Neural progenitor cell (in vitro differentiated cells): ENCODE measurements around the gene DHX29. TPM values are rescaled to one million over a fixed set of nuclear protein-coding genes. Genes with fewer than 3 reads are reported as not detected.

Source experiments
- DNase-seq: peaks from one replicate; pipeline ENCODE4 v3.0.0-alpha.2; 2016; ENCODE audit warnings: low spot score
- H2AFZ ChIP-seq: fragments of 200-600 bp; sonication (generic); replicated peaks from 2 replicates; pipeline ENCODE4 v1.6.1; 2016; ENCODE audit warnings: antibody characterized with exemption
- H3F3A ChIP-seq: fragments of 200-600 bp; sonication (generic); 2 replicates; pipeline ENCODE4 v1.6.1; 2016; ENCODE audit warnings: antibody characterized with exemption, low read depth
- H3K27ac ChIP-seq: fragments of 200-600 bp; sonication (generic); 2 replicates; pipeline ENCODE4 v1.5.1; 2016; ENCODE audit warnings: mild to moderate bottlenecking
- H3K27me3 ChIP-seq: fragments of 200-600 bp; sonication (generic); 2 replicates; pipeline ENCODE4 v1.6.1; 2016; ENCODE audit warnings: mild to moderate bottlenecking, moderate library complexity
- H3K36me3 ChIP-seq: fragments of 200-600 bp; sonication (generic); 2 replicates; pipeline ENCODE4 v1.5.1; 2016
- H3K4me1 ChIP-seq: fragments of 200-600 bp; sonication (generic); 2 replicates; pipeline ENCODE4 v1.6.1; 2016; ENCODE audit warnings: mixed run types
- H3K4me2 ChIP-seq: fragments of 200-600 bp; sonication (generic); 2 replicates; pipeline ENCODE4 v1.6.1; 2016
- H3K4me3 ChIP-seq: fragments of 200-600 bp; sonication (generic); 2 replicates; pipeline ENCODE4 v1.5.1; 2016
- H3K79me2 ChIP-seq: fragments of 200-600 bp; sonication (generic); 2 replicates; pipeline ENCODE4 v1.6.1; 2016; ENCODE audit warnings: low read depth
- H3K9ac ChIP-seq: fragments of 200-600 bp; sonication (generic); 2 replicates; pipeline ENCODE4 v1.6.1; 2016
- H3K9me3 ChIP-seq: fragments of 200-600 bp; sonication (generic); 2 replicates; pipeline ENCODE4 v1.5.1; 2016; ENCODE audit warnings: low read depth
- H4K20me1 ChIP-seq: fragments of 200-600 bp; sonication (generic); 2 replicates; pipeline ENCODE4 v1.6.1; 2016; ENCODE audit warnings: low read depth
- H3K27ac Mint-ChIP-seq: 3 replicates; pipeline ENCODE4 v1.8.0; 2021; ENCODE audit warnings: mixed read lengths
- H3K27me3 Mint-ChIP-seq: 2 replicates; pipeline ENCODE4 v1.8.0; 2022; ENCODE audit warnings: low read depth, mild to moderate bottlenecking, inconsistent platforms, moderate library complexity, mixed read lengths; ENCODE audit not compliant: insufficient read depth
- H3K36me3 Mint-ChIP-seq: 3 replicates; pipeline ENCODE4 v1.8.0; 2021; ENCODE audit warnings: mixed read lengths
- H3K4me1 Mint-ChIP-seq: 3 replicates; pipeline ENCODE4 v1.8.0; 2021; ENCODE audit warnings: mixed read lengths
- H3K4me3 Mint-ChIP-seq: 3 replicates; pipeline ENCODE4 v1.8.0; 2021; ENCODE audit warnings: mild to moderate bottlenecking, moderate library complexity, mixed read lengths
- H3K9me3 Mint-ChIP-seq: 3 replicates; pipeline ENCODE4 v1.8.0; 2020; ENCODE audit warnings: mixed read lengths
- EZH2 ChIP-seq: fragments of 200-600 bp; sonication (generic); IDR thresholded peaks from 2 replicates; pipeline ENCODE4 v1.6.1; 2017; ENCODE audit warnings: antibody characterized with exemption, mild to moderate bottlenecking, moderate library complexity
- EZH2phosphoT487 ChIP-seq: fragments of 200-600 bp; sonication (generic); IDR thresholded peaks from 2 replicates; pipeline ENCODE4 v1.6.1; 2017; ENCODE audit warnings: antibody characterized with exemption
- total RNA-seq: library from RNA; depleted of rRNA; stranded (reverse); fragments of >200 nt; gene quantifications from 2 replicates; pipeline ENCODE4 v1.2.3, GENCODE V29; 2015; ENCODE audit warnings: low replicate concordance
- TF ChIP-seq, protein P1 (sequence below): fragments of 200-600 bp; sonication (generic); IDR thresholded peaks from 2 replicates; pipeline ENCODE4 v1.5.1; 2017; ENCODE audit warnings: antibody characterized with exemption, mild to moderate bottlenecking

DHX29 gene
- total RNA-seq, 1 donor from 2014 or later, result 44.0 TPM

DNA sequence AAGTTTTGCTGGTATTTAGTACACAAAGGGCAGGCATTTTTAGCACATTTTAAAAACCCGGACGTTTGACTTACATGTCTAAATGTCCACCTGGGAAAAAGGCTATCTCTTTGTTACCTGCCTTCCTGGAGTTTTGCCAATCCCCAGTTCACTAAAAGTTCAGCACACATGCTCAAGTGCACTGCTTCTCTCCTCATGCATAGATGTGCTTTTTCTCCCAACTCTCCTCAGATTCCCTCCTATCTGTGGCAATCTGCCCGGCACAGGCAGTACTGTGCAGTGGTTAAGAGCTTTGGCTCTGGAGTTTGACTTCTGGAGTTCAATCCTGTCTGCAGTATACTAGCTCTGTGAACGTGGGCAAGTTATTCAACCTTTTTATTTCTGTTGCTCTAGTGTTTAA lies 65.7 kb downstream of the DHX29 start:
- no peaks in the 10 kb centered on the region for H3K36me3 ChIP-seq
- Mint-ChIP-seq H3K4me1 (no peaks in the 10 kb centered on the region), H3K27me3 (peaks cover 12% of the 10 kb centered on the region), H3K9me3 (peaks cover 2% of the 10 kb centered on the region), H3K36me3 (no peaks in the 10 kb centered on the region), H3K4me3 (no peak overlapping the region), H3K27ac (no peak overlapping the region)
- H3K4me3 ChIP-seq, result no peak overlapping the region
- no peak overlapping the region for H2AFZ ChIP-seq
- no peaks in the 10 kb centered on the region for H3K79me2 ChIP-seq
- no peaks in the 10 kb centered on the region for H3K4me1 ChIP-seq
- no peaks in the 10 kb centered on the region for H3K9me3 ChIP-seq
- H3K27ac ChIP-seq, result no peak overlapping the region
- H3K9ac ChIP-seq, result no peak overlapping the region
- H3F3A ChIP-seq, result no peaks in the 10 kb centered on the region
- DNase-seq, result no peak
- H4K20me1 ChIP-seq, result no peaks in the 10 kb centered on the region
- TF ChIP-seq EZH2, result no peak
- TF ChIP-seq, protein P1, sequence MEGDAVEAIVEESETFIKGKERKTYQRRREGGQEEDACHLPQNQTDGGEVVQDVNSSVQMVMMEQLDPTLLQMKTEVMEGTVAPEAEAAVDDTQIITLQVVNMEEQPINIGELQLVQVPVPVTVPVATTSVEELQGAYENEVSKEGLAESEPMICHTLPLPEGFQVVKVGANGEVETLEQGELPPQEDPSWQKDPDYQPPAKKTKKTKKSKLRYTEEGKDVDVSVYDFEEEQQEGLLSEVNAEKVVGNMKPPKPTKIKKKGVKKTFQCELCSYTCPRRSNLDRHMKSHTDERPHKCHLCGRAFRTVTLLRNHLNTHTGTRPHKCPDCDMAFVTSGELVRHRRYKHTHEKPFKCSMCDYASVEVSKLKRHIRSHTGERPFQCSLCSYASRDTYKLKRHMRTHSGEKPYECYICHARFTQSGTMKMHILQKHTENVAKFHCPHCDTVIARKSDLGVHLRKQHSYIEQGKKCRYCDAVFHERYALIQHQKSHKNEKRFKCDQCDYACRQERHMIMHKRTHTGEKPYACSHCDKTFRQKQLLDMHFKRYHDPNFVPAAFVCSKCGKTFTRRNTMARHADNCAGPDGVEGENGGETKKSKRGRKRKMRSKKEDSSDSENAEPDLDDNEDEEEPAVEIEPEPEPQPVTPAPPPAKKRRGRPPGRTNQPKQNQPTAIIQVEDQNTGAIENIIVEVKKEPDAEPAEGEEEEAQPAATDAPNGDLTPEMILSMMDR, result no peak
- no peak for TF ChIP-seq EZH2phosphoT487
- no peak overlapping the region for H3K4me2 ChIP-seq
- peaks cover 39% of the 10 kb centered on the region for H3K27me3 ChIP-seq

- H3K27ac ChIP-seq, result no peak overlapping the region
- no peaks in the 10 kb centered on the region for H3K9me3 Mint-ChIP-seq
- H3K9ac ChIP-seq, result no peak overlapping the region
- H3K27me3 Mint-ChIP-seq, result peaks cover 29% of the 10 kb centered on the region
- H2AFZ ChIP-seq, result no peak overlapping the region
- peaks cover 10% of the 10 kb centered on the region for H3K4me1 ChIP-seq
- no peaks in the 10 kb centered on the region for H3K36me3 Mint-ChIP-seq
- no peak overlapping the region for H3K4me3 Mint-ChIP-seq
- no peaks in the 10 kb centered on the region for H3K9me3 ChIP-seq
- no peak for TF ChIP-seq EZH2phosphoT487
- no peak for TF ChIP-seq EZH2
- TF ChIP-seq, protein P1, result no peak
- H3K27me3 ChIP-seq, result peaks cover 86% of the 10 kb centered on the region
- peaks cover 17% of the 10 kb centered on the region for H3K4me1 Mint-ChIP-seq
- no peak overlapping the region for H3K27ac Mint-ChIP-seq
- H4K20me1 ChIP-seq, result peaks cover 8% of the 10 kb centered on the region
- no peak overlapping the region for H3K4me3 ChIP-seq
- no peaks in the 10 kb centered on the region for H3K36me3 ChIP-seq
- H3K79me2 ChIP-seq, result no peaks in the 10 kb centered on the region
- H3F3A ChIP-seq, result peaks cover 34% of the 10 kb centered on the region
- H3K4me2 ChIP-seq, result no peak overlapping the region
- DNase-seq, result peak; percentile 56
These were observed 70.7 kb downstream of the DHX29 start for GRCh38 chr5:55236800-55237199.

DNA sequence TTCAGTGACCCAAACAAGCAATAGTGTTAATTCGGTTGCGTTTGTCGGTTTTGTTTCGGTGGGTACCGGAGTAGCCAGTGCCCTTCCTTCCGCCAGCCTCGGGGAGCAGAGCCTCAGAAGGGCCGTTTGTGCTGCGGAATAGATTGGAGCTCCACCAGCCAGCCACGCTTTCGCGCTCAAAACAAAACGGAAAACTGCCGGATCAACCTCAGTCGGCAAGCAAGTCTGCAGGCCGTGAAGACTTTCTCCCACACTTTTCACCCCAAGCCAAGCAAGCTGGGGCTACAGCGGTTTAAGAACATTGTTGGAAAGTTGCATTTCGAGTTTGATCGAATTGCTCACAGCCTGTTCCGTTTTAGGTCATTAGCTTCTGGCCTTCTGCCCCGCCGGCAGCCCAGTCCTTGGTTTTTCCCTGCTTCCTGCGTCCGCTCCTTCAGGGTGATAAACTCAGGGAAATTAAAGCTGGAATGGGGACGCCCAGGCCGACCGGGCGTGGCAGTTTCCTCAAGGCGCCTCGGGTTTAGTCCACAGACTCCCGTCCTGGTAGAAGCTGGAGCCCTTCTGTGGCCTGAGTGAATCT lies 73.3 kb downstream of the DHX29 start:
- H3K27me3 ChIP-seq, result peaks cover 97% of the 10 kb centered on the region
- H3K4me3 Mint-ChIP-seq, result peak overlapping the region; percentile 92
- H3K9ac ChIP-seq, result no peak overlapping the region

More for the DNA sequence above, 73.3 kb downstream of the DHX29 start:
- no peak overlapping the region for H3K27ac Mint-ChIP-seq
- Histone ChIP-seq H3K79me2 (no peaks in the 10 kb centered on the region), H2AFZ (peak overlapping the region; percentile 75), H3K27ac (no peak overlapping the region), H3K4me2 (peak overlapping the region; percentile 87), H4K20me1 (peaks cover 31% of the 10 kb centered on the region), H3F3A (peaks cover 35% of the 10 kb centered on the region), H3K9me3 (no peaks in the 10 kb centered on the region), H3K4me1 (peaks cover 18% of the 10 kb centered on the region), H3K36me3 (no peaks in the 10 kb centered on the region), H3K4me3 (peak overlapping the region; percentile 58)
- H3K4me1 Mint-ChIP-seq, result peaks cover 29% of the 10 kb centered on the region
- no peaks in the 10 kb centered on the region for H3K36me3 Mint-ChIP-seq
- peaks cover 51% of the 10 kb centered on the region for H3K27me3 Mint-ChIP-seq
- H3K9me3 Mint-ChIP-seq, result no peaks in the 10 kb centered on the region
- DNase-seq, result peak; percentile 62
- TF ChIP-seq, protein P1, result no peak
- TF ChIP-seq EZH2phosphoT487, result peak; percentile 50
